ENCODE measurements around the gene ATR.
"Not testable (repeated sequence)": the region's sequence is repeated elsewhere in the genome, so short reads cannot be mapped to it uniquely, and the experiment has no call there.

Gene ATR

GRCh38 chr3:142595581-142595950, 17.0 kb upstream of the ATR start:
- TF ChIP-seq, protein P1, sequence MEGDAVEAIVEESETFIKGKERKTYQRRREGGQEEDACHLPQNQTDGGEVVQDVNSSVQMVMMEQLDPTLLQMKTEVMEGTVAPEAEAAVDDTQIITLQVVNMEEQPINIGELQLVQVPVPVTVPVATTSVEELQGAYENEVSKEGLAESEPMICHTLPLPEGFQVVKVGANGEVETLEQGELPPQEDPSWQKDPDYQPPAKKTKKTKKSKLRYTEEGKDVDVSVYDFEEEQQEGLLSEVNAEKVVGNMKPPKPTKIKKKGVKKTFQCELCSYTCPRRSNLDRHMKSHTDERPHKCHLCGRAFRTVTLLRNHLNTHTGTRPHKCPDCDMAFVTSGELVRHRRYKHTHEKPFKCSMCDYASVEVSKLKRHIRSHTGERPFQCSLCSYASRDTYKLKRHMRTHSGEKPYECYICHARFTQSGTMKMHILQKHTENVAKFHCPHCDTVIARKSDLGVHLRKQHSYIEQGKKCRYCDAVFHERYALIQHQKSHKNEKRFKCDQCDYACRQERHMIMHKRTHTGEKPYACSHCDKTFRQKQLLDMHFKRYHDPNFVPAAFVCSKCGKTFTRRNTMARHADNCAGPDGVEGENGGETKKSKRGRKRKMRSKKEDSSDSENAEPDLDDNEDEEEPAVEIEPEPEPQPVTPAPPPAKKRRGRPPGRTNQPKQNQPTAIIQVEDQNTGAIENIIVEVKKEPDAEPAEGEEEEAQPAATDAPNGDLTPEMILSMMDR (IDR thresholded peaks at IDR 0.05; ENCODE audit: borderline replicate concordance, insufficient read depth, low read depth, low read length), result no peak

DNA sequence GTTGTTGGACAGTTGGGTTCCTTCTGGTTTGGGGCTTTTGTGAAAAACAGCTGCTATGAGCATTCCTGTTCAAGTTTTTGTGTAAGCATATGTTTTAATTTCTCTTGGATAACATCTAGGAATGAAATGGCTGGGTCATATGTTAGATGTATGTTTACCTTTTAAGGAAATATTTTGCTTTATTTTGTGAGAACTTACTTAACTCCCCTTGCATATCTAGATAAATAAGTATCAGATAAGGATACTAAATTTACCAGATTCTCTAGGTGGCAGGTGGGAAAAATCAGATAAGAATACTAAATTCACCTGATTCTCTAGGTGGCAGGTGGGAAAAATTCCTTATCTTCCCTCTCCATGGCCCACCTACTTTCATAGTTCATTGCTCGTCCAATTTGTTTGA, 16.6 kb upstream of the ATR start:
- H3K4me3 ChIP-seq (ENCODE audit: low read depth, low read length), result no peak overlapping the region

More at GRCh38 chr3:142595581-142595950, 17.0 kb upstream of the ATR start:
- peak overlapping the region; percentile 86 for H3K4me3 ChIP-seq (ENCODE audit: low read depth, low read length)

DNA sequence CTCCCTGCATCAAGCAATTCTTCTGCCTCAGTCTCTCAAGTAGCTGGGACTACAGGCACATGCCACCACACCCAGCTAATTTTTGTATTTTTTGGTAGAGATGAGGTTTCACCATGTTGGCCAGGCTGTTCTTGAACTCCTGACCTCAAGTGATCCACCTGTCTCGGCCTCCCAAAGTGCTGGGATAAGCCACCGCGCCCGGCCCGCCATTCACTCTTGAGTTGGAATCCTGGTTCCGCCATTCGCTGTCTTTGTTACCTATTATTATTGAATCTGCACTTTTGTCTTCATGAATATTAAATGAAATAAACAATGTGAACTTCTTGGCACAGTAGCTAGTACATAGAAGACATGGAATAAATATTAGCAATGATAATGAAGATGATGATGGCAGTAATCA, 13.7 kb upstream of the ATR start:
- H3K4me3 ChIP-seq (ENCODE audit: low read depth, low read length), result not testable (repeated sequence)

More for the DNA sequence above, 16.6 kb upstream of the ATR start:
- TF ChIP-seq, protein P1 (IDR thresholded peaks at IDR 0.05; ENCODE audit: borderline replicate concordance, insufficient read depth, low read depth, low read length), result no peak

DNA sequence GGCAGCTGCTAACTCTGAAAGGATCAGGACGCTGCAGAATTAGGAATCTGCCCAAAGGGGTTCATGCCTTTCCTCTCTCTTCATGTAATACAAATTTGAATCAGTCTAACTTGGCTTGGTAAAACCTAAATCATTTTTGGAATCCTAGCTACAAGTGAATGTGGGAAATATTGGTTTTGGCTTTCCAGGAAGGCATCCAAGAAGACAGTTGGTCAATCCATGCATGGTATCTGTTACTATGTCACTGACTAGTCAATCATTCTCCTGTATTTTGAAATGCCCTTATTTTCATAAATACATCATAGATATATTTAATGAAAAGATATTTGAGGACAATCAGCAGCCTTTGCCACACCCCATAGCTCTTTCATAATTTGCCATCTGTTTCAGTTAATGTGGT, 10.2 kb upstream of the ATR start:
- TF ChIP-seq, protein P1 (IDR thresholded peaks at IDR 0.05; ENCODE audit: borderline replicate concordance, insufficient read depth, low read depth, low read length), result no peak
- no peak overlapping the region for H3K4me3 ChIP-seq (ENCODE audit: low read depth, low read length)

DNA sequence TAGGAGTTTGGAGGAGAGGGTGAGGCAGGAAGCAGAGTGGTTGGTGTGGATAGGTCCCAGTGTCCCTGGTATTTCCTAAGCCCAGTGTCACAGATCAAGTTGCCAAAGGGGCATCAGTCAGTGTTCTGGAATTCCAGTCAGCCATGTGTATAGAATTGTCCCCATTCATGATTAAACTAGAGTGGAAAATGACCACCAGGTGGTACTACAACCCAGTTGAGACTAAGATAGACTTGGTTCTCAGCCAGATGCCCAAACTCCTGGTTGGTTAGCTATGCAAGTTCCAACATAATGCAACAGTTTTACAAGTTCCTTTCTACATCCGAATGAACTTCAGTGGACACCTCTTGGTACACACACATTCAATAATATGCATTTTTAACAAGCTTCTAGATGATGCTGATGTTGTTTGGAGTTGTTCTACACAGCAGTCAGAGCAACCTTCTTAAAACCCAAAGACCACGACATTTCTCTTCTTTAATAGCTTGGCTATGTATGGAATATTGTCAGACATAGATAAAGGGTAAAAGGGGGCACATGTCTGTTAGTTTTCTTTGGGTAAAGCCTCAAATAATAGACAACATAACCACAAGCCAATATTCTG, 8.4 kb upstream of the ATR start:
- TF ChIP-seq, protein P1 (IDR thresholded peaks at IDR 0.05; ENCODE audit: borderline replicate concordance, insufficient read depth, low read depth, low read length), result peak; percentile 45; the same call in 1 of the 2 replicates
- H3K4me3 ChIP-seq (ENCODE audit: low read depth, low read length), result no peak overlapping the region

DNA sequence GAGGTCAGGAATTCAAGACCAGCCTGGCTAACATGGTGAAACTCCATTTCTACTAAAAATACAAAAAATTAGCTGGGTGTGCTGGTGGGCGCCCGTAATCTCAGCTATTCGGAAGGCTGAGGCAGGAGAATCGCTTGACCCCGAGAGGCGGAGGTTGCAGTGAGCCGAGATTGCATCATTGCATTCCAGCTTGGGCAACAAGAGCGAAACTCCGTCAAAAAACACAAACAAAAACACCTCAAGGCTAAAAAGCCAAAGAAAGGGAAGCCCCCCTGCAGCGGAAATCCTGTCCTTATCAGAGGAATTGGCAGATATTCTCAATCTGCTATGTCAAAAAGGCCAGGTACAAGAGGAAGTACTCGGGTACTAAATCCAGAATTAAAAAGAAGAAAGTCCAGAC, 2.5 kb upstream of the ATR start:
- H3K4me3 ChIP-seq (ENCODE audit: low read depth, low read length), result not testable (repeated sequence)

- TF ChIP-seq, protein P1 (IDR thresholded peaks at IDR 0.05; ENCODE audit: borderline replicate concordance, insufficient read depth, low read depth, low read length), result no peak
- no peak overlapping the region for H3K4me3 ChIP-seq (ENCODE audit: low read depth, low read length)
Measured at GRCh38 chr3:142580061-142580423, 1.5 kb upstream of the ATR start.

DNA sequence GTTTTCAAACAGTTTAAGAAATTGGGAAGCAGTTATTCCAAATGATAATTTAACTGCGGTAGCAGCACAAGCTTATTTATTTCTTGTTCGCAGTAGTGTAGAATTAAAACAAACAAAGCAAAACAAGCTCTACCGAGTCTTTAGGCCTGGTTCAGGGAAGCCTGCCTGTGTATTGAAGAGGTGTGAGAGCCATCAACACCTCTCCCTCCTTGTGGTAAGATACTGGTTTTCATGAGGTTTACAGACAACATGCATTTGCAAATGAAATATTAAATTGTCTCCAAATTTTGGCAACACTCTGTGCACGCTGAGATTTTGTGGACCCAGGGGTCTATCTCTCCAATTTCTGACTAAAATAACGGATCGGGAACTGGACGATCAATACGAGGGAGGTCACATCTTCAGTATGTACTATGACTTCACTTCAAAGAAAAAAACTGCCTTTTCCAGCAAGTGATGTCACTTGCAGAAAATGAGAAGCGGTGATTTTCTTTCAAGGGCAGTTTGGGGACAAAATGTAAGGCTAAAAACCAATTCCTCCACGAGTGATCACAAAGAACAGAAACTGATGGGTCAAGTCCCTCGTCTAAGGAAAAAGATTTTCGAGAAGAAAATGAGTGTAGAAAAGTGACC, 721 bp downstream of the ATR start:
- TF ChIP-seq, protein P1 (IDR thresholded peaks at IDR 0.05; ENCODE audit: borderline replicate concordance, insufficient read depth, low read depth, low read length), result no peak

More for the DNA sequence above, 721 bp downstream of the ATR start:
- peak overlapping the region; percentile 98 for H3K4me3 ChIP-seq (ENCODE audit: low read depth, low read length)
